Adrenal gland (tissue), 12 donors: ENCODE data around the gene GPRC5B. TPM values are rescaled to one million over a fixed set of nuclear protein-coding genes. Genes with fewer than 3 reads are reported as not detected.

Experiments
- DNase-seq, 7 donors: peaks; one replicate each; pipeline ENCODE4 v3.0.0-alpha.2; 2019 to 2020
- H3K27ac ChIP-seq, 5 donors: fragments of 200-600 bp; sonication (generic) in 4 of 5; 1 replicate in 3 of 5; 2 replicates in 2 of 5; pipeline versions ENCODE4 v1.5.1 to v1.8.0; 2016 to 2020; ENCODE audit warnings: mild to moderate bottlenecking in 1 of 5
- H3K27me3 ChIP-seq: fragments of 200-600 bp; 2 replicates; pipeline ENCODE4 v1.8.0; 2021
- H3K36me3 ChIP-seq, 2 donors: fragments of 200-600 bp; replicated peaks in 1 of 2; 1 replicate in 1 of 2; 2 replicates in 1 of 2; pipeline versions ENCODE4 v1.5.1 to v1.8.0; 2018 to 2022
- H3K4me1 ChIP-seq, 2 donors: fragments of 200-600 bp; replicated peaks in 1 of 2; 1 replicate in 1 of 2; 2 replicates in 1 of 2; pipeline versions ENCODE4 v1.5.1 to v1.8.0; 2018 to 2021
- H3K4me3 ChIP-seq, 4 donors: fragments of 200-600 bp; sonication (generic) in 3 of 4; one replicate each; pipeline ENCODE4 v1.5.1; 2016 to 2018
- H3K9me3 ChIP-seq, 3 donors: fragments of 200-600 bp; sonication (generic) in 1 of 3; replicated peaks in 1 of 3; 1 replicate in 2 of 3; 2 replicates in 1 of 3; pipeline versions ENCODE4 v1.5.1 to v1.8.0; 2016 to 2021
- CTCF ChIP-seq, 6 experiments: fragments of 450-650 bp in 4 of 6; fragments of 200-600 bp in 2 of 6; sonication (generic) in 1 of 6; IDR thresholded peaks; 1 replicate in 5 of 6; 2 replicates in 1 of 6; pipeline versions ENCODE4 v1.5.1 to v1.8.0; 2016 to 2021; ENCODE audit warnings: antibody characterized with exemption in 6 of 6, mild to moderate bottlenecking in 2 of 6, moderate library complexity in 1 of 6
- POLR2A ChIP-seq, 2 donors: fragments of 450-650 bp; IDR thresholded peaks; one replicate each; pipeline ENCODE4 v1.6.1; 2017; ENCODE audit warnings: antibody characterized with exemption in 2 of 2, mild to moderate bottlenecking in 2 of 2, moderate library complexity in 1 of 2
- WGBS, 4 donors: extraction: QIAGEN DNeasy Blood & Tissue Kit in 2 of 4; methylation state at CpG; one replicate each; pipeline versions ENCODE4 v1.1.5 to v1.1.7; 2013 to 2017; 5-methylcytosine and 5-hydroxymethylcytosine counted together
- intact Hi-C, 2 donors: fragments of 100-400 bp; cut with DNase I; formaldehyde crosslinking; loops; one replicate each; pipeline versions ENCODE4 v1.14.1 to v1.15.0; 2022 to 2023
- polyA plus RNA-seq, 3 donors: library from polyadenylated mRNA; stranded (reverse); fragments of 200-250 nt in 2 of 3; fragments of 350-450 nt in 1 of 3; fragmentation: Illumina TruSeq in 1 of 3; extraction: RNeasy Lipid Tissue Mini Kit (QIAGEN cat#74804) in 1 of 3; gene quantifications; one replicate each; pipeline ENCODE4 v1.2.3, GENCODE V29; 2013 to 2014
- total RNA-seq, 9 donors: library from RNA; depleted of rRNA in 4 of 9; stranded (reverse); fragments of >200 nt in 4 of 9; fragments of 120-200 nt in 1 of 9; fragmentation: NEBNext Ultra II Directional in 1 of 9; extraction: Animal tissue kit (Norgen Biotek cat#: 25700) in 1 of 9; gene quantifications; one replicate each; pipeline versions ENCODE4 v1.1.0 to v1.2.4, GENCODE V29; 2013 to 2023
- donor health status: healthy with polysubstance abuse.
- donor health status: Bipolar disorder and iron deficiency.
- donor health status: DM: yes; HTN: yes; CAD: no.
- donor health status: DM: no; HTN: no; CAD: no.
- donor health status: DM: no; HTN: no; CAD: no.
- donor health status: DM: yes; HTN: yes; CAD: no.

The GPRC5B gene
- total and polyA plus RNA-seq, 12 donors: 7.9 to 26.4 (median 22.0) TPM

- Histone ChIP-seq H3K9me3 (no peaks in the 10 kb centered on the region), H3K27me3 (no peaks in the 10 kb centered on the region), H3K36me3 (no peaks in the 10 kb centered on the region), H3K4me3 (no peak overlapping the region), H3K27ac (no peak overlapping the region), H3K4me1 (no peaks in the 10 kb centered on the region)
- WGBS, 4 donors: 89 to 100% (median 93%) methylated on average over 4 to 6 of the region's 6 CpGs
- no peak for TF ChIP-seq CTCF (IDR thresholded peaks at IDR 0.05)
- no peak for TF ChIP-seq POLR2A (IDR thresholded peaks at IDR 0.05)
- DNase-seq: no peak
- intact Hi-C loops: no loop called here
Measured at GRCh38 chr16:19823322-19823721, 61.3 kb downstream of the GPRC5B start.

- no peak for DNase-seq
- Histone ChIP-seq H3K27ac (no peak overlapping the region), H3K4me3 (no peak overlapping the region), H3K9me3 (no peaks in the 10 kb centered on the region), H3K4me1 (no peaks in the 10 kb centered on the region), H3K27me3 (no peaks in the 10 kb centered on the region), H3K36me3 (no peaks in the 10 kb centered on the region)
- intact Hi-C loops: no loop called here
- 82 to 89% (median 87%) methylated on average over 2 of the region's 2 CpGs for WGBS, 4 donors
- no peak for TF ChIP-seq CTCF (IDR thresholded peaks at IDR 0.05)
- no peak for TF ChIP-seq POLR2A (IDR thresholded peaks at IDR 0.05)
Measured at GRCh38 chr16:19822533-19822932, 62.1 kb downstream of the GPRC5B start.

- no peak overlapping the region for H3K27ac ChIP-seq
- intact Hi-C loops: no loop called here
- 86 to 92% (median 87%) methylated on average over 7 of the region's 7 CpGs for WGBS, 4 donors
- DNase-seq: no peak
- H3K36me3 ChIP-seq: no peaks in the 10 kb centered on the region
- no peak overlapping the region for H3K4me3 ChIP-seq
- TF ChIP-seq POLR2A (IDR thresholded peaks at IDR 0.05) (no peak), CTCF (IDR thresholded peaks at IDR 0.05) (no peak)
- no peaks in the 10 kb centered on the region for H3K27me3 ChIP-seq
- H3K9me3 ChIP-seq: no peaks in the 10 kb centered on the region
- no peaks in the 10 kb centered on the region for H3K4me1 ChIP-seq
Measured at GRCh38 chr16:19817875-19818274, 66.8 kb downstream of the GPRC5B start.

- TF ChIP-seq POLR2A (IDR thresholded peaks at IDR 0.05) (no peak), CTCF (IDR thresholded peaks at IDR 0.05) (no peak)
- H3K27ac ChIP-seq: no peak overlapping the region
- no peak overlapping the region for H3K4me3 ChIP-seq
- DNase-seq: no peak
- H3K9me3 ChIP-seq: no peaks in the 10 kb centered on the region
- H3K36me3 ChIP-seq: no peaks in the 10 kb centered on the region
- H3K27me3 ChIP-seq: no peaks in the 10 kb centered on the region
- no peaks in the 10 kb centered on the region for H3K4me1 ChIP-seq
- intact Hi-C loops: no loop called here
- 82 to 89% (median 86%) methylated on average over 3 of the region's 3 CpGs for WGBS, 4 donors
Measured at GRCh38 chr16:19817122-19817521, 67.5 kb downstream of the GPRC5B start.
